Breast epithelium (tissue), 4 donors: Measurements from ENCODE around the gene ATOX1. TPM values are rescaled to one million over a fixed set of nuclear protein-coding genes. Genes with fewer than 3 reads are reported as not detected.
"Not testable (repeated sequence)": the region's sequence is repeated elsewhere in the genome, so short reads cannot be mapped to it uniquely, and the experiment has no call there.

Source experiments
- DNase-seq, 2 donors: peaks; one replicate each; pipeline ENCODE4 v3.0.0-alpha.2; 2019; ENCODE audit warnings: low spot score in 2 of 2
- H3K27ac ChIP-seq, 2 donors: fragments of 200-600 bp; sonication (generic) in 1 of 2; one replicate each; pipeline ENCODE4 v1.5.1; 2016 to 2019; ENCODE audit warnings: mild to moderate bottlenecking in 1 of 2
- H3K27me3 ChIP-seq, 2 donors: fragments of 200-600 bp; sonication (generic) in 1 of 2; one replicate each; pipeline versions ENCODE4 v1.5.1 to v1.6.0; 2017 to 2019; ENCODE audit warnings: control low read depth in 1 of 2, mild to moderate bottlenecking in 1 of 2
- H3K36me3 ChIP-seq: fragments of 200-600 bp; one replicate; pipeline ENCODE4 v1.5.1; 2019
- H3K4me1 ChIP-seq, 2 donors: fragments of 200-600 bp; sonication (generic); one replicate each; pipeline ENCODE4 v1.5.1; 2016 to 2019; ENCODE audit warnings: control low read depth in 1 of 2
- H3K4me3 ChIP-seq, 3 donors: fragments of 200-600 bp; sonication (generic); 1 replicate in 2 of 3; 2 replicates in 1 of 3; pipeline ENCODE4 v1.5.1; 2016 to 2019; ENCODE audit warnings: mild to moderate bottlenecking in 3 of 3, moderate library complexity in 2 of 3
- H3K9me3 ChIP-seq, 2 donors: fragments of 200-600 bp; sonication (generic) in 1 of 2; one replicate each; pipeline ENCODE4 v1.5.1; 2016 to 2019; ENCODE audit warnings: control low read depth in 1 of 2
- CTCF ChIP-seq, 3 donors: fragments of 450-650 bp; IDR thresholded peaks; one replicate each; pipeline ENCODE4 v1.5.1; 2016 to 2017; ENCODE audit warnings: antibody characterized with exemption in 3 of 3, mild to moderate bottlenecking in 3 of 3, moderate library complexity in 3 of 3
- POLR2A ChIP-seq: fragments of 450-650 bp; IDR thresholded peaks from one replicate; pipeline ENCODE4 v1.6.1; 2016; ENCODE audit warnings: antibody characterized with exemption, mild to moderate bottlenecking, moderate library complexity
- POLR2AphosphoS5 ChIP-seq, 3 donors: sonication (generic); formaldehyde crosslinking; IDR thresholded peaks; one replicate each; pipeline ENCODE4 v1.6.1; 2017; ENCODE audit warnings: antibody characterized with exemption in 3 of 3
- intact Hi-C: fragments of 100-400 bp; cut with DNase I; formaldehyde crosslinking; loops from one replicate; pipeline ENCODE4 v1.15.1; 2023; ENCODE audit warnings: low total_unique reads
- total RNA-seq, 3 donors: library from RNA; depleted of rRNA; stranded (reverse); fragments of >200 nt; gene quantifications; one replicate each; pipeline ENCODE4 v1.1.0, GENCODE V29; 2016

ATOX1 gene
- total RNA-seq, 3 donors from 2014 or later: 119 to 138 (median 120) TPM

GRCh38 chr5:151737431-151737830 lies 21.0 kb downstream of the ATOX1 start:
- no peak for DNase-seq
- TF ChIP-seq POLR2A (no peak), CTCF (IDR thresholded peaks at IDR 0.05) (no peak), POLR2AphosphoS5 (IDR thresholded peaks at IDR 0.05) (no peak)
- H3K27me3 ChIP-seq: no peaks in the 10 kb centered on the region
- H3K36me3 ChIP-seq: no peaks in the 10 kb centered on the region
- intact Hi-C loops: no loop called here
- no peaks in the 10 kb centered on the region for H3K9me3 ChIP-seq
- H3K4me1 ChIP-seq: no peaks in the 10 kb centered on the region
- no peak overlapping the region for H3K27ac ChIP-seq
- H3K4me3 ChIP-seq: no peak overlapping the region

GRCh38 chr5:151735646-151736045 lies 22.8 kb downstream of the ATOX1 start:
- intact Hi-C loops: no loop called here

GRCh38 chr5:151734064-151734408 lies 24.4 kb downstream of the ATOX1 start:
- TF ChIP-seq CTCF (IDR thresholded peaks at IDR 0.05) (no peak), POLR2A (no peak), POLR2AphosphoS5 (IDR thresholded peaks at IDR 0.05) (no peak)
- no peak overlapping the region for H3K4me3 ChIP-seq
- no peaks in the 10 kb centered on the region for H3K27me3 ChIP-seq
- peaks cover 4 to 13% of the 10 kb centered on the region in 2 donors for H3K9me3 ChIP-seq
- intact Hi-C loops: no loop called here
- no peak overlapping the region for H3K27ac ChIP-seq
- H3K36me3 ChIP-seq: no peaks in the 10 kb centered on the region
- no peak for DNase-seq
- no peaks in the 10 kb centered on the region for H3K4me1 ChIP-seq

More at GRCh38 chr5:151735646-151736045, 22.8 kb downstream of the ATOX1 start:
- no peak for TF ChIP-seq POLR2AphosphoS5 (IDR thresholded peaks at IDR 0.05)
- no peak for TF ChIP-seq CTCF (IDR thresholded peaks at IDR 0.05)
- no peak for TF ChIP-seq POLR2A
- Histone ChIP-seq H3K4me1 (no peaks in the 10 kb centered on the region), H3K4me3 (no peak overlapping the region), H3K9me3 (no peaks in the 10 kb centered on the region), H3K27ac (no peak overlapping the region), H3K27me3 (no peaks in the 10 kb centered on the region), H3K36me3 (no peaks in the 10 kb centered on the region)
- no peak for DNase-seq

GRCh38 chr5:151733358-151734063 lies 24.9 kb downstream of the ATOX1 start:
- H3K27ac ChIP-seq: no peak overlapping the region
- H3K4me1 ChIP-seq: no peaks in the 10 kb centered on the region
- no peak for TF ChIP-seq POLR2A
- TF ChIP-seq POLR2AphosphoS5 (IDR thresholded peaks at IDR 0.05): no peak
- TF ChIP-seq CTCF (IDR thresholded peaks at IDR 0.05): no peak
- peaks cover 4 to 13% of the 10 kb centered on the region in 2 donors for H3K9me3 ChIP-seq
- H3K4me3 ChIP-seq: no peak overlapping the region
- intact Hi-C loops: no loop called here
- DNase-seq: no peak
- H3K36me3 ChIP-seq: no peaks in the 10 kb centered on the region
- H3K27me3 ChIP-seq: no peaks in the 10 kb centered on the region

GRCh38 chr5:151730381-151730780 lies 28.1 kb downstream of the ATOX1 start:
- DNase-seq: no peak
- intact Hi-C loops: no loop called here
- no peaks in the 10 kb centered on the region for H3K36me3 ChIP-seq
- H3K9me3 ChIP-seq: peaks cover 4 to 13% of the 10 kb centered on the region in 2 donors
- H3K4me3 ChIP-seq: no peak overlapping the region
- no peak overlapping the region for H3K27ac ChIP-seq
- no peaks in the 10 kb centered on the region for H3K4me1 ChIP-seq
- H3K27me3 ChIP-seq: no peaks in the 10 kb centered on the region
- TF ChIP-seq POLR2AphosphoS5 (IDR thresholded peaks at IDR 0.05) (no peak), POLR2A (no peak), CTCF (IDR thresholded peaks at IDR 0.05) (no peak)

- H3K4me3 ChIP-seq, intact Hi-C loops, H3K36me3 ChIP-seq, DNase-seq, H3K27ac ChIP-seq, H3K4me1 ChIP-seq, H3K27me3 ChIP-seq: not testable (repeated sequence)
- H3K9me3 ChIP-seq: peaks cover 4 to 13% of the 10 kb centered on the region in 2 donors
Measured at GRCh38 chr5:151729597-151729996, 28.8 kb downstream of the ATOX1 start.
